ENCODE data around the gene SHB. TPM values are rescaled to one million over a fixed set of nuclear protein-coding genes. Genes with fewer than 3 reads are reported as not detected.

SHB gene
- total and polyA plus RNA-seq, 2 of the 13 experiments (the other 11 are each of a cell fraction or from before 2014, with no cell fraction given): 19.4 to 20.7 TPM

- TF ChIP-seq HMGXB3 (CRISPR knock-in tag; IDR thresholded peaks at IDR 0.05; ENCODE audit: borderline replicate concordance) (0 out of 2 replicates have a peak, but pooled peaks have one; percentile 43), GLI4 (CRISPR knock-in tag; IDR thresholded peaks at IDR 0.05; ENCODE audit: borderline replicate concordance) (no peak), KMT2B (CRISPR knock-in tag; IDR thresholded peaks at IDR 0.05) (peak; percentile 91)
- TF ChIP-seq, protein P1, sequence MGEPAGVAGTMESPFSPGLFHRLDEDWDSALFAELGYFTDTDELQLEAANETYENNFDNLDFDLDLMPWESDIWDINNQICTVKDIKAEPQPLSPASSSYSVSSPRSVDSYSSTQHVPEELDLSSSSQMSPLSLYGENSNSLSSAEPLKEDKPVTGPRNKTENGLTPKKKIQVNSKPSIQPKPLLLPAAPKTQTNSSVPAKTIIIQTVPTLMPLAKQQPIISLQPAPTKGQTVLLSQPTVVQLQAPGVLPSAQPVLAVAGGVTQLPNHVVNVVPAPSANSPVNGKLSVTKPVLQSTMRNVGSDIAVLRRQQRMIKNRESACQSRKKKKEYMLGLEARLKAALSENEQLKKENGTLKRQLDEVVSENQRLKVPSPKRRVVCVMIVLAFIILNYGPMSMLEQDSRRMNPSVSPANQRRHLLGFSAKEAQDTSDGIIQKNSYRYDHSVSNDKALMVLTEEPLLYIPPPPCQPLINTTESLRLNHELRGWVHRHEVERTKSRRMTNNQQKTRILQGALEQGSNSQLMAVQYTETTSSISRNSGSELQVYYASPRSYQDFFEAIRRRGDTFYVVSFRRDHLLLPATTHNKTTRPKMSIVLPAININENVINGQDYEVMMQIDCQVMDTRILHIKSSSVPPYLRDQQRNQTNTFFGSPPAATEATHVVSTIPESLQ (CRISPR knock-in tag; conservative IDR thresholded peaks at IDR 0.05): peak; percentile 96
Measured at GRCh38 chr9:37903647-37904444, 165.2 kb downstream of the SHB start, which contains the start of gene SLC25A51 (continued).

Data from HepG2 (cell line).